Measurements from ENCODE around the gene PGAP6.

Gene PGAP6

DNA sequence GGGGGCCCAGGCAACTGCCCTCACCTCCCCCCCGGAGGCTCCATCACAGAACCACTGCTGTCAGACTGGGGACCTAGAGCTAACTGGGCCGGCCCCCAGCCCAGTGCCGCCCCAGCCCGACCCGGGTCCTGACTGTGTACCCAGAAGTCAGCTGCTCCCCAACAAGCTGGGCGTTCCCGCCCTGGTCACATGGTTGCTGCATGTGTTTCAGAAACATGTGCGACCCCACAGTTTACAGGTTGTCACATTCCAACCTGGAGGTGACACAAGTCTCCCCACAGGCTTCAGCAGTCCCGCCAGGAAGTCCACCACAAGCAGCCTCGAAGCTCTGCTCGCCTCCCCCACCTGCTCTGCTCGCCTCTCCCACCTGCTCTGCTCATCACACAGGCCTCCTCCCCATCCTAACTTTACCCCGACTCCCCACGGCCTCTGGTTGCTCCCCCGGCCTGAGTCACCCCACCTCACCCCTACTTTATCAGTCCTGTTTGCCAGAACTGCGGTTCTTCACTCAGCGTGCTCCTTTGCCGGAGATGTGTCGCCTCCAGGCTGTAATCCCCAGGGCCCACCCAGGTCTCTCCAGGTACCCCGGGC lies 12.4 kb downstream of the PGAP6 start:
- Histone ChIP-seq H3K9me3 (ENCODE audit: control insufficient read depth, insufficient read depth, low read length) (no peaks in the 10 kb centered on the region), H3K4me2 (ENCODE audit: low read length) (peak overlapping the region; percentile 58), H3F3A (ENCODE audit: control insufficient read depth, insufficient read depth) (no peaks in the 10 kb centered on the region), H4K20me1 (ENCODE audit: control insufficient read depth, insufficient read depth, low read depth, low read length) (no peaks in the 10 kb centered on the region), H3K4me1 (ENCODE audit: control insufficient read depth, low read length) (peaks cover 17% of the 10 kb centered on the region), H3K4me3 (ENCODE audit: low read length) (peak overlapping the region; percentile 47), H3K79me2 (ENCODE audit: control insufficient read depth, low read length) (peaks cover 5% of the 10 kb centered on the region), H3K9me2 (replicated peaks; ENCODE audit: control insufficient read depth, low read length) (no peaks in the 10 kb centered on the region), H3K27ac (ENCODE audit: low read depth, low read length) (no peak overlapping the region), H3K27me3 (ENCODE audit: control insufficient read depth, low read length) (no peaks in the 10 kb centered on the region), H3K36me3 (ENCODE audit: control insufficient read depth, low read length) (peaks cover 52% of the 10 kb centered on the region)
- no peak for TF ChIP-seq EZH2phosphoT487 (IDR thresholded peaks at IDR 0.05; ENCODE audit: borderline replicate concordance, low read length)
- TF ChIP-seq, protein P1, sequence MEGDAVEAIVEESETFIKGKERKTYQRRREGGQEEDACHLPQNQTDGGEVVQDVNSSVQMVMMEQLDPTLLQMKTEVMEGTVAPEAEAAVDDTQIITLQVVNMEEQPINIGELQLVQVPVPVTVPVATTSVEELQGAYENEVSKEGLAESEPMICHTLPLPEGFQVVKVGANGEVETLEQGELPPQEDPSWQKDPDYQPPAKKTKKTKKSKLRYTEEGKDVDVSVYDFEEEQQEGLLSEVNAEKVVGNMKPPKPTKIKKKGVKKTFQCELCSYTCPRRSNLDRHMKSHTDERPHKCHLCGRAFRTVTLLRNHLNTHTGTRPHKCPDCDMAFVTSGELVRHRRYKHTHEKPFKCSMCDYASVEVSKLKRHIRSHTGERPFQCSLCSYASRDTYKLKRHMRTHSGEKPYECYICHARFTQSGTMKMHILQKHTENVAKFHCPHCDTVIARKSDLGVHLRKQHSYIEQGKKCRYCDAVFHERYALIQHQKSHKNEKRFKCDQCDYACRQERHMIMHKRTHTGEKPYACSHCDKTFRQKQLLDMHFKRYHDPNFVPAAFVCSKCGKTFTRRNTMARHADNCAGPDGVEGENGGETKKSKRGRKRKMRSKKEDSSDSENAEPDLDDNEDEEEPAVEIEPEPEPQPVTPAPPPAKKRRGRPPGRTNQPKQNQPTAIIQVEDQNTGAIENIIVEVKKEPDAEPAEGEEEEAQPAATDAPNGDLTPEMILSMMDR (IDR thresholded peaks at IDR 0.05; ENCODE audit: low read depth, low read length, poor library complexity, severe bottlenecking) = no peak

DNA sequence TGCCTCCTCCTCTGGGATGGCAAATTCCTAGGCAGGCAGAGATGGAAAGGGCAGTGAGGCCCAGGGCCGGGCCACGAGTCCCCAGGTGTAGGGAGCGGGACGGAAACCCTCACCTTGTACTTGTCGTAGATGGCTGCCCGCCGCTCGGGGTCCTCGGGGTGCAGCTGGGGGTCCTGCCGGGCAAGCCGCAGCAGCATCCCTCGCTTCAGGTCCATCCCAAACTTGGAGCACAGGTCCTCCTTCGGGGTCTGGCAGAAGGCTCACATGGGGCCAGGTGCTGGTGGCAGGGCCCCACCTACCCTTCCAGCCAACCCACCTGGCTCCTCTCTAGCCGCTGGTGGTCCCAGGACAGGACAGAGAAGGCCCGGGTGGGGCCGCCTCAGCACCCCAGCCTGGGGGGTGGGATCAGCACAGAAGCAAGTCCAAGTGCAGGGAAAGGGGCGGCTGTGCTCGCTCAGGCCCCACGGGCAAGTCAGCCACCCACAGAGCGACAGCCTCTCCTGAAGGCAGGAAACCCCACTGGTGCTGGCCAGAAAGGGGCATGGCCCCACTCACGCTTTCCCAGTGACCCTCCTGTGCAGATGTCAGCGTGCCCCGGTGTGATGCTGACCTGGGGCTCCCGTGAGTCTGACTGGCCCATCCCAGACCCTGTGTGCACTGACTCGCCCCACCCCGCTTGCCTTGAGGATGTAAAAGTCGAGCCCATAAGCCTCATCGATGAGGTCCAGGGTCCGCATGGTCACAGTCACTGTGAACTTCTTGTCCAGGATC lies 13.2 kb downstream of the PGAP6 start:
- no peak overlapping the region for H3K4me2 ChIP-seq (ENCODE audit: low read length)
- H3K4me1 ChIP-seq (ENCODE audit: control insufficient read depth, low read length) = peaks cover 17% of the 10 kb centered on the region
- H3K9me3 ChIP-seq (ENCODE audit: control insufficient read depth, insufficient read depth, low read length) = no peaks in the 10 kb centered on the region
- no peak for TF ChIP-seq EZH2phosphoT487 (IDR thresholded peaks at IDR 0.05; ENCODE audit: borderline replicate concordance, low read length)
- TF ChIP-seq, protein P1 (IDR thresholded peaks at IDR 0.05; ENCODE audit: low read depth, low read length, poor library complexity, severe bottlenecking) = no peak
- no peaks in the 10 kb centered on the region for H3K9me2 ChIP-seq (replicated peaks; ENCODE audit: control insufficient read depth, low read length)
- H4K20me1 ChIP-seq (ENCODE audit: control insufficient read depth, insufficient read depth, low read depth, low read length) = no peaks in the 10 kb centered on the region
- peaks cover 47% of the 10 kb centered on the region for H3K36me3 ChIP-seq (ENCODE audit: control insufficient read depth, low read length)
- H3K27me3 ChIP-seq (ENCODE audit: control insufficient read depth, low read length) = no peaks in the 10 kb centered on the region
- H3F3A ChIP-seq (ENCODE audit: control insufficient read depth, insufficient read depth) = no peaks in the 10 kb centered on the region
- no peak overlapping the region for H3K27ac ChIP-seq (ENCODE audit: low read depth, low read length)
- H3K79me2 ChIP-seq (ENCODE audit: control insufficient read depth, low read length) = peaks cover 5% of the 10 kb centered on the region
- no peak overlapping the region for H3K4me3 ChIP-seq (ENCODE audit: low read length)

DNA sequence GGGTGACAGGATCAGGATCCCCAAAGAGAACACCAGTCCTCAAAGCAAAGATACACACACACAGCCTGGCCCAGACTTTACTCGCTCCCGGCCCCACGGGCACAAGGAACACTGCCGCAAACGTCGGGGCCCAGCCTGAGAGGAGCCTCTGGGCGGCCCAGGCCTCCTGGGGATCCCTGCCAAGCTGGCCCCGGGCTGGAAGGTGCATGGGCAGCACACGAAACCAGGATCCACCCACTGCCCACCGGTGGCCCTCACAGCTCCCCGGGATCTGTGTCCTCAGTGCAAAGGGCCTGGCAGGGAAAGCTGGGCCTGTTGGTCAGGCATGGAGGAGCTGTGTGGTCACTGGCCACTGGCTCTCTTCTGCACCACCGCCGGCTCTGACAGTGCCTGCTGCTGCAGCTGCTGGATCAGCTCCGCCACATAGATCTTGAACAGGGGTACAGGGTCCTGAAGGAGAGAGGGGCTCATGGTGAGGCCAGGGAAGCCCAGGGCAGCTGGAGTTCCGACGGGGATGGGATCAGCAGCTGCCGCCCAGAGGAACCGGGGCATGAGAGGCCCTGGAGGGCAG lies 14.4 kb downstream of the PGAP6 start:
- peaks cover 41% of the 10 kb centered on the region for H3K36me3 ChIP-seq (ENCODE audit: control insufficient read depth, low read length)
- H4K20me1 ChIP-seq (ENCODE audit: control insufficient read depth, insufficient read depth, low read depth, low read length) = no peaks in the 10 kb centered on the region
- no peaks in the 10 kb centered on the region for H3F3A ChIP-seq (ENCODE audit: control insufficient read depth, insufficient read depth)
- TF ChIP-seq, protein P1 (IDR thresholded peaks at IDR 0.05; ENCODE audit: low read depth, low read length, poor library complexity, severe bottlenecking) = no peak
- no peak for TF ChIP-seq EZH2phosphoT487 (IDR thresholded peaks at IDR 0.05; ENCODE audit: borderline replicate concordance, low read length)
- peaks cover 5% of the 10 kb centered on the region for H3K79me2 ChIP-seq (ENCODE audit: control insufficient read depth, low read length)
- no peak overlapping the region for H3K4me2 ChIP-seq (ENCODE audit: low read length)
- H3K4me1 ChIP-seq (ENCODE audit: control insufficient read depth, low read length) = peaks cover 17% of the 10 kb centered on the region
- no peak overlapping the region for H3K27ac ChIP-seq (ENCODE audit: low read depth, low read length)
- no peaks in the 10 kb centered on the region for H3K9me2 ChIP-seq (replicated peaks; ENCODE audit: control insufficient read depth, low read length)
- H3K27me3 ChIP-seq (ENCODE audit: control insufficient read depth, low read length) = no peaks in the 10 kb centered on the region
- no peaks in the 10 kb centered on the region for H3K9me3 ChIP-seq (ENCODE audit: control insufficient read depth, insufficient read depth, low read length)
- no peak overlapping the region for H3K4me3 ChIP-seq (ENCODE audit: low read length)
